ENCODE measurements around the gene GAP43.
"Not testable (repeated sequence)": the region's sequence is repeated elsewhere in the genome, so short reads cannot be mapped to it uniquely, and the experiment has no call there.

GAP43 gene

GRCh38 chr3:115702598-115702997 is 79.3 kb downstream of the GAP43 start:
- FAIRE-seq = no peak

GRCh38 chr3:115704661-115705338 is 81.5 kb downstream of the GAP43 start:
- FAIRE-seq = no peak

DNA sequence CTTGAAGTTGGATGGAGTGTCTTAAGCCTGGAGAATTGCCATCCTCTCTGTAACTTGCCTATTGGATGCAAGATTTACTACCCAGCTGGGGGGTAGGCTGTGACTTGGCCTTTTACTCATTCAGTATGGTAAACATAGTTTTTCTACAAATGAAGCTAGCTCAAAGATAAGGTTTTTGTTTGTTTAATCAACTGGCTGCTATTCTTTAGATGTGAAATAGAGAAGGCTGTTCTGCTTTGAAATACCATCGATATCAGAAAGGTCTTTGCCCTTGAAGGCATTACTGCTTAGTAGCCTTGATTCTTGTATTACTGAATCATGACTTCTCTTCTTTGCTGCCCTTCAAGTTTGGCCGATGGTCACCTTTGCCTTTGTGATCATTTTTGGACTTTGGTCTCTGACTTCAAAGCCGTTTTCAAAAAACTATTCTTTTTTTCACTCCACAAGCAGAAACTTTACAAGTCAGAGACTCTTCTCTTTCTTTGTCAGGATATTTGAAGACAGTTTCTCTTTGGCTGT is 83.1 kb downstream of the GAP43 start:
- FAIRE-seq = no peak

DNA sequence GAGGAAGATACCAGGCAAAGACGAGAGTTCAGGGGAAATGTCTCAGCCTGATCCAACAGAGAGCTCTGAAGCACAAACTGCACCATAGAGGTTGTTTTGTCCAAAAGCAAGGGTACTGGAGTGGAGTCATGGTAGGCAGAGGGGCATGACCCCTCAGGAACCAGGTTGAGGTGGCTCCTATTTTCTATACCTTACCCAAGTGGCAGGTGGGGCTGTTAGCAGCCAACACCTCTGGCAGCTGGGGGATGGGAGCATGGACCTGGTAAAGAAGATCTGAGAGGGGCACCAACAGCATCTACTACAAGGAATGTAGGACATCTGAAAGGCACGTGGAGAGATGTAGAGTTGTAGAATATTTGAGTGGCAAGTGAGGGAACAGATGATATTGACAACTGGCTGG is 85.2 kb downstream of the GAP43 start:
- no peak for FAIRE-seq

DNA sequence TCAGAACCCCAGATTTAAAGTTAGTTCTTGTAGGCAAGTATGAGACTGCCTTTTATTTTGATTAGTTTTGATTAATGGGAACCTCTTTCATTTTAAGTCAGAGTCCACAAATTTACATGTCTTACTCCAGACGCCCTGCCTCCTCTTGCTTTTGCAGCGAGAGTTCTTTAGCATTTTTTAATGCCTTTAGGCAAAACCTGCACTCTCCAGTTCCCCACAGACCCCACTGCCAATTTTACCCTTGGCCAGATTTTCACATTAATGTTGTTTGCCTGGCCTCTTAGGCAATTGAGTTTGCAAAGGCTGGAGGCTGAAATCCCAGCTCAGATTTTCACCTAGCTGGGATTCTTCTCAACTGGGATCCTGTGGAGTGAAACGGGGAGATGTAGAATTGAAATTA is 85.8 kb downstream of the GAP43 start:
- FAIRE-seq = no peak

- FAIRE-seq = no peak
Measured at GRCh38 chr3:115709931-115710330, 86.6 kb downstream of the GAP43 start.

GRCh38 chr3:115710799-115711198 is 87.5 kb downstream of the GAP43 start:
- FAIRE-seq = no peak

GRCh38 chr3:115712871-115713270 is 89.6 kb downstream of the GAP43 start:
- no peak for FAIRE-seq

- FAIRE-seq = no peak
Measured at GRCh38 chr3:115713284-115713683, 90.0 kb downstream of the GAP43 start.

- FAIRE-seq = no peak
Measured at GRCh38 chr3:115715241-115715745, 92.0 kb downstream of the GAP43 start.

GRCh38 chr3:115720983-115721382 is 97.7 kb downstream of the GAP43 start:
- no peak for FAIRE-seq

- FAIRE-seq = no peak
Measured at GRCh38 chr3:115725800-115726199, 102.5 kb downstream of the GAP43 start.

- no peak for FAIRE-seq
Measured at GRCh38 chr3:115727135-115727534, 103.8 kb downstream of the GAP43 start.

- no peak for FAIRE-seq
Measured at GRCh38 chr3:115728013-115728412, 104.7 kb downstream of the GAP43 start.

DNA sequence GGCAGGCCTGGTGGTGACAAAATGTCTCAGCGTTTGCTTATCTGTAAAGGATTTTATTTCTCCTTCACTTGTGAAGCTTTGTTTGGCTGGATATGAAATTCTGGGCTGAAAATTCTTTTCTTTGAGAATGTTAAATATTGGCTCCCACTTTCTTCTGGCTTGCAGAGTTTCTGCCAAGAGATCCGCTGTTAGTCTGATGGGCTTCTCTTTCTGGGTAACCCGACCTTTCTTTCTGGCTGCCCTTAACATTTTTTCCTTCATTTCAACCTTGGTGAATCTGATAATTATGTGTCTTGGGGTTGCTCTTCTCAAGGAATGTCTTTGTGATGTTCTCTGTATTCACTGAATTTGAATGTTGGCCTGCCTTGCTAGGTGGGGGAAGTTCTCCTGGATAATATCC is 113.0 kb downstream of the GAP43 start:
- FAIRE-seq = not testable (repeated sequence)

DNA sequence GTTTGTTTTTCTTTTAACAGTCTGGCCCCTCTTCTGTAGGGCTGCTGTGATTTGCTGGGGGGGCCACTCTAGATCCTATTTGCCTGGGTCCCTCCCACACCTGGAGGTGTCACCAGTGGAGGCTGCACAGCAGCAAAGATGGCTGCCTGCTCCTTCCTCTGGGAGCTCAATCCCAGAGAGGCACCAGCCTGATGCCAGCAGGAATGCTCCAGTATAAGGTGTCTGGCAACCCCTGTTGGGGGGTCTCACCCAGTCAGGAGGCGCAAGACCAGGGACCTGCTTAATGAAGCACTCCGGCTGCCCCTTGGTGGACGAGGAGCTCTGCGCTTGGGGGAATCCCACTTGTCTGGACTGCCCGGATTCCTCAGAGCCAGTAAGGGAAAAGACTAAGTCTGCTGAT is 118.3 kb downstream of the GAP43 start:
- no peak for FAIRE-seq

DNA sequence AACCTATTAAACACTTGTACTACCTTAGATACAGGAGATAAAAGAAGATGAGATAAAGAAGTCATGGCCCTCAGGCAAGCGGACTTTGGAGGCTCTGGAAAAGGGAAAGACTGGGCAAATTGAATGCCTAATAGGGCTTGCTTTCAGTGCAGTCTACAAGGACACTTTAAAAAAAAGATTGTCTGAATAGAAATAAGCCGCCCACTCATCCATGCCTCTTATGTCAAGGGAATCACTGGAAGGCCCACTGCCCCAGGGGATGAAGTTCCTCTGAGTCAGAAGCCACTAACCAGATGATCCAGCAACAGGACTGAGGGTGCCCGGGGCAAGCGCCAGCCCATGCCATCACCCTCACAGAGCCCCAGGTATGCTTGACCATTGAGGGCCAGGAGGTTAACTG is 121.2 kb downstream of the GAP43 start:
- FAIRE-seq = not testable (repeated sequence)

DNA sequence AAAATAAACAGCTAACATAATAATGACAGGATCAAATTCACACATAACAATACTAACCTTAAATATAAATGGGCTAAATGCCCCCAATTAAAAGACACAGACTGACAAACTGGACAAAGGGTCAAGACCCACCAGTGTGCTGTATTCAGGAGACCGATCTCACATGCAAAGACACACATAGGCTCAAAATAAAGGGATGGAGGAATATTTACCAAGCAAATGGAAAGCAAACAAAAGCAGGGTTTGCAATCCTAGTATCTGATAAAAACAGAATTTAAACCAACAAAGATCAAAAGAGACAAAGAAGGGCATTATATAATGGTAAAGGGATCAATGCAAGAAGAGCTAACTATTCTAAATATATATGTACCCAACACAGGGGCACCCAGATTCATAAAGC is 129.7 kb downstream of the GAP43 start:
- not testable (repeated sequence) for FAIRE-seq

GRCh38 chr3:115758076-115758763 is 134.9 kb downstream of the GAP43 start:
- FAIRE-seq = no peak

- FAIRE-seq = no peak
Measured at GRCh38 chr3:115760716-115761115, 137.4 kb downstream of the GAP43 start.

DNA sequence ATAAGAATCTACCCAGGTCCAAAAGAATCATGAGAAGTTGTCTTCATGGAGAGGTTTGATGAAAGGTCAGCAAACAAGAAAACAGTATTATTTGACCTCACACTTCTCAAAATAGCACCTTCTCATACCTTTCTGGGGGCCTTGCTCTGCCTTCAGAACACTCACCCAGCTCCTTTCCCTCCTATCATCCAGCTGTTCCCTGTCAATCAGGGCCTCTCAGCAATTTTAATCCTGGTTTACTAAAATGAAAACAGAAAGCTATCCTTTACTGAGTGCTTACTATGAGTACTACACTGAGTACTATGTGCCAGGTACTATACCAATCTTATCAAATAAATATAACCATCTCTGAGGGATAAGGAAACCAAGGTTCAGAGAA is 138.6 kb downstream of the GAP43 start:
- FAIRE-seq = no peak

DNA sequence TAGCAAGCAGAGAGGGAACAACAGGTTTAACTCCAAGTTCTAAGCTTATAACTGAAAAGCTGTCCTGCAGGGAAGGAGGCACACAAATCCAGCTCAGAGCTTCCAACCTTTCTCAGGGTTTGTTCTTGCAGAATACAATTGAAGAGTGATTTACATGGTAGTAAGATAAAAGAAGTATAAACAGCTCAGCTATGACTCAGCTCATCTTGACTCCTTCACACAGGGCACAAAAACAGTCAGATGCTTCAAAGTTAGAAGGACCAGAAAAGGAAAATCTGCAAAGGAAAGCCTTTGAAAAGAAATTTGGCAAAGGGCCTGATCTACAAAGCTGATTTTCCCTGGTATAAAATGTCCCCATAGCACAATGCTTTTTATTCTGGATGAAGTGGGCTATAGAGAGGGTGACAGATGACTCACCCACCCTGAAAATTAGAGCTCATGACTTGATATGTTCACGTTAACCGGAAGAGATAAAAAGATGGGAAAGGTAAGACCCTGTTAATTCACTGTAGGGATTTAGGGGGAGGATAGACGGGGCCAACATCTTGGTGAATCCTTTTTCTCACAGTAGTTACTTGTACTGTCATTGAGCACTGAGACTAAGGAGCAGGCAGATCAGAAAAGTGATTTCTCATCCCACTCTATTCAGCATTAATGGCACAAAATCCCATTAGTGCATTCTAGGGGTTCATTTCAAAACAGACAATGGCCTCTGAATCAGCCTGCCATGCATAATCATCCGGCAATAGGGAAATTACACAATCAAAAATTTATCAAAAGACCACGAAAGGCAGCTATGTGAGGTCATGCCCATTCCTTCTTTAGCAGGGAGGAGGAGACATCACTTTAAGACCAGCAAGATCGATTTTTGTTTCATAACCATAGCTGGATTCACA is 143.5 kb downstream of the GAP43 start:
- FAIRE-seq = no peak

DNA sequence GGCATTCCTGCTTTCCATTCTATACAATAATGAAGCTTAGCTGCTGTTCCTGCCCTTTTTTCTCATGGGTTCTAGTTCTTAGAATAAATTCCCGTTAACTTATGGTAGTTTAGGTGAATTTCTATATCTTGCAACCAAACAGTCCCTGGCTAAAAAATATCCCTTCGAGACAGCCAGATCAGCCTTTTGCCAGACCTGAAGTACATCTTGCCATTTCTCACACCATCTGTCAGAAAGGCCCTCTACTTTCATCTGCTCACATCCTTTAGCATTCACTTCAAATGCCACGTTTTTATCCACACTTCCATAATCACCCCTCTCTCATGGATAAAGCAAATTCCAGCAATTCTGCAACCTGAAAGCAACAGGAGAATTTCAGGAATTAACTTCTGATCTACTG is 145.4 kb downstream of the GAP43 start:
- no peak for FAIRE-seq
